Upper lobe of right lung (tissue), 1 donor: ENCODE data around the gene TOM1L2. TPM values are rescaled to one million over a fixed set of nuclear protein-coding genes. Genes with fewer than 3 reads are reported as not detected.

ENCODE experiments used
- ATAC-seq: fragments of 200-7000 bp; cut with Tn5 transposase; one replicate; pipeline ENCODE4 v1.9.1; 2020; ENCODE audit warnings: mild to moderate bottlenecking, moderate library complexity
- DNase-seq: peaks from one replicate; pipeline ENCODE4 v3.0.0-alpha.2; 2020
- H3K27ac ChIP-seq: fragments of 200-600 bp; one replicate; pipeline ENCODE4 v1.8.0; 2022
- H3K27me3 ChIP-seq: fragments of 200-600 bp; one replicate; pipeline ENCODE4 v1.8.0; 2022; ENCODE audit warnings: mild to moderate bottlenecking
- H3K36me3 ChIP-seq: fragments of 200-600 bp; one replicate; pipeline ENCODE4 v1.8.0; 2022
- H3K4me1 ChIP-seq: fragments of 200-600 bp; one replicate; pipeline ENCODE4 v1.8.0; 2022
- H3K4me3 ChIP-seq: fragments of 200-600 bp; one replicate; pipeline ENCODE4 v1.8.0; 2022; ENCODE audit warnings: mild to moderate bottlenecking
- H3K9me3 ChIP-seq: fragments of 200-600 bp; one replicate; pipeline ENCODE4 v1.8.0; 2022
- intact Hi-C: fragments of 100-400 bp; cut with DNase I; formaldehyde crosslinking; loops from one replicate; pipeline ENCODE4 v1.11.0; 2022
- total RNA-seq: library from RNA; stranded (reverse); fragmentation: NEBNext Ultra II Directional; extraction: Animal tissue kit (Norgen Biotek cat#: 25700); gene quantifications from one replicate; pipeline ENCODE4 v1.2.1, GENCODE V29; 2021
- TF ChIP-seq, protein P1 (sequence below): fragments of 200-600 bp; IDR thresholded peaks from one replicate; pipeline ENCODE4 v1.8.0; 2022; ENCODE audit warnings: antibody characterized with exemption
- donor health status: DM: no; HTN: yes; CAD: no; lungs with severe emphysema.

The TOM1L2 gene
- total RNA-seq, 1 donor from 2014 or later, result 76.7 TPM

DNA sequence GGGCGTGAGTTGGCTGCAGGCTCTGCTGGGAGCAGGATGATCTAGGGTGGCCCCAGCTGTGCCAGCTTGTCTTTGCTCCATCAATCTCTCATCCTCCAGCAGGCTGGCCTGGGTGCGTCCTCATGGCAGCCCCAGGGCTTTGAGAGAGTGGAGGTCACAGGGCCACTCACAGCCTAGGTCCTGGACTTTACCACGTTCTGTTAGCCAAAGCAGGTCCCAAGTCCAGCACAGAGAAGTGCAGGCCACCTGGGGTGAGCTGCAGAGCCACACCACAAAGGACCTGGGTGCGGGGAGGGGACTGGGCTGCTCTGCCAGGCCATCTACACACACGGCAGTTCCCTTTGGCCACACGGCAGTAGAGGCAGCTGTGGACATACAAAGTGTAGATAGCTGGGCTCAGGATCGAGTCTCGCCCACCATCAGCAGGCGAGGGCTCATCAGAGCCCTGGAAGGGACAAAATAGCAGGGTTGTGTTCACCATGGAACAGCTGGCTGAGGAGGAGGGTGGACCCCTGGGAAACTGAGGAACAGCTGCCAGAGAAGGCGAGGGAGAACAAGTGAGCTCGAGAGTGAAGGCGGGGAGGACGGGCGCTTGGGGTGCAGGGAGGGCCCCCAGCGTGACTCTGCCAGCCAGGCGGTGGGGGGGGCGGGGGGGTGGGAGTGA, 165.5 kb downstream of the TOM1L2 start:
- DNase-seq, result no peak
- Histone ChIP-seq H3K4me3 (no peak overlapping the region), H3K4me1 (peaks cover 1% of the 10 kb centered on the region), H3K27ac (no peak overlapping the region), H3K27me3 (no peaks in the 10 kb centered on the region), H3K36me3 (peaks cover 16% of the 10 kb centered on the region), H3K9me3 (no peaks in the 10 kb centered on the region)
- intact Hi-C loops, result no loop called here
- no peak for ATAC-seq
- TF ChIP-seq, protein P1, sequence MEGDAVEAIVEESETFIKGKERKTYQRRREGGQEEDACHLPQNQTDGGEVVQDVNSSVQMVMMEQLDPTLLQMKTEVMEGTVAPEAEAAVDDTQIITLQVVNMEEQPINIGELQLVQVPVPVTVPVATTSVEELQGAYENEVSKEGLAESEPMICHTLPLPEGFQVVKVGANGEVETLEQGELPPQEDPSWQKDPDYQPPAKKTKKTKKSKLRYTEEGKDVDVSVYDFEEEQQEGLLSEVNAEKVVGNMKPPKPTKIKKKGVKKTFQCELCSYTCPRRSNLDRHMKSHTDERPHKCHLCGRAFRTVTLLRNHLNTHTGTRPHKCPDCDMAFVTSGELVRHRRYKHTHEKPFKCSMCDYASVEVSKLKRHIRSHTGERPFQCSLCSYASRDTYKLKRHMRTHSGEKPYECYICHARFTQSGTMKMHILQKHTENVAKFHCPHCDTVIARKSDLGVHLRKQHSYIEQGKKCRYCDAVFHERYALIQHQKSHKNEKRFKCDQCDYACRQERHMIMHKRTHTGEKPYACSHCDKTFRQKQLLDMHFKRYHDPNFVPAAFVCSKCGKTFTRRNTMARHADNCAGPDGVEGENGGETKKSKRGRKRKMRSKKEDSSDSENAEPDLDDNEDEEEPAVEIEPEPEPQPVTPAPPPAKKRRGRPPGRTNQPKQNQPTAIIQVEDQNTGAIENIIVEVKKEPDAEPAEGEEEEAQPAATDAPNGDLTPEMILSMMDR, result no peak

DNA sequence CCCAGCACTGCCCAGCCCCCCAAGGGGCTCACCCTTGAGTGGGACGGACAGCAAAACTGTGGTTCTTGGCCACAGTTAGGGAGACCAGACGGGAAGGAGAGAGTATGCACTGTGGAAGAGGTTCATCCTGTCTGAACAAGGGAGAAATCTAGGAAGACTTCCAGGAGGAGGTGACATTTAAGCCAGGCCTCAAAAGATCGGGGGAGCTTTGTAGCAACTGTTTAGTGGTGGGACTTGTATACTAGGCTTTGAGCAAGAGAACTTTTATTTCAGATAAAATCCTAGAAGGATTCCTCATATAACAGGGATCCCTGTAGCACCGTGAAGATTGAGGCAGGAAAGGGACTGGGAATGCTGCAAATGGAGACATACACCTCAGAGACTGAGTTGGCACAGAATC, 166.2 kb downstream of the TOM1L2 start:
- DNase-seq, result no peak
- TF ChIP-seq, protein P1, result no peak
- peaks cover 16% of the 10 kb centered on the region for H3K36me3 ChIP-seq
- H3K4me3 ChIP-seq, result no peak overlapping the region
- no peak for ATAC-seq
- intact Hi-C loops, result no loop called here
- H3K27me3 ChIP-seq, result no peaks in the 10 kb centered on the region
- H3K27ac ChIP-seq, result no peak overlapping the region
- H3K9me3 ChIP-seq, result no peaks in the 10 kb centered on the region
- H3K4me1 ChIP-seq, result no peaks in the 10 kb centered on the region

DNA sequence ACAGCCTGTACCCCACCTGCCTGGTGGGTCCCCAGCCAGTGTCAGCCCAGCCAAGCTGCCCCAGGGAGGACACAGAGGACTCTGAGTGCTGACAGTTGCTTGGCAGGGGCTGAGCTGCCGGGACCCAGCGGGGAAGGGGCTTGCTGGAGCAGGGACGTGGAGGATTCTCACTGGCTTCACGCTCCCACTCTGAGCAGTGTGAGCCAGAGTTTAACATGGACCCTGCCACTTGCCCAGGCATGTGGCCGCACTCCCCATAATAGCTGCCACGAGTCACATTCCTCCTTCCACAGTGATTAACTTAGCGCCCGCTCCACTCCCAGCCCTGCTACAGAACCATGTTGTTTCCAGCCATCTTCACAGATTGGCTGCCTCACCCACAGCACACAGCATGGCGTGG, 166.6 kb downstream of the TOM1L2 start:
- Histone ChIP-seq H3K4me3 (no peak overlapping the region), H3K9me3 (no peaks in the 10 kb centered on the region), H3K27me3 (no peaks in the 10 kb centered on the region), H3K27ac (no peak overlapping the region), H3K36me3 (peaks cover 16% of the 10 kb centered on the region), H3K4me1 (no peaks in the 10 kb centered on the region)
- TF ChIP-seq, protein P1, result no peak
- ATAC-seq (no peak), DNase-seq (no peak)
- intact Hi-C loops, result no loop called here

DNA sequence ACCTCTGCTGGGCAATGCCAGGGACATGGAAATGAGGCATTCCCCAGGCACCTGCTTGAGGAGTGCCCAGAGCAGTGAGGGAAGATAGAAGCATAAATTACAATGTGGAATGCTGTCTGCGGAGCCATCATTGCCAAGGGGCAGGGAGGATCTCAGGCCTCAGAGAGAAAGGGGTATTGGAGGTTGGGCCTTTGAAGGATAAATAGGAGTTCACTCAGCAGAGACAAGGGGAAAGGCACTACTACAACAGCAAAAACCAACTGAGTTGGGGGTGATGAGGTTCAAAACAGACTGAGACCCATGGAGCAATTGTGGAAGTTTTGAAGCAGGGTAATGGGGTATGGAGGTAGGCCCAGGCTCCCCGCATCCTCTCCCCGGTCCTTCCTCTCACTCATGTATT, 168.2 kb downstream of the TOM1L2 start:
- ATAC-seq (no peak), DNase-seq (no peak)
- Histone ChIP-seq H3K27me3 (no peaks in the 10 kb centered on the region), H3K4me3 (no peak overlapping the region), H3K4me1 (no peaks in the 10 kb centered on the region), H3K27ac (no peak overlapping the region), H3K9me3 (no peaks in the 10 kb centered on the region), H3K36me3 (peaks cover 16% of the 10 kb centered on the region)
- intact Hi-C loops, result no loop called here
- TF ChIP-seq, protein P1, result no peak

DNA sequence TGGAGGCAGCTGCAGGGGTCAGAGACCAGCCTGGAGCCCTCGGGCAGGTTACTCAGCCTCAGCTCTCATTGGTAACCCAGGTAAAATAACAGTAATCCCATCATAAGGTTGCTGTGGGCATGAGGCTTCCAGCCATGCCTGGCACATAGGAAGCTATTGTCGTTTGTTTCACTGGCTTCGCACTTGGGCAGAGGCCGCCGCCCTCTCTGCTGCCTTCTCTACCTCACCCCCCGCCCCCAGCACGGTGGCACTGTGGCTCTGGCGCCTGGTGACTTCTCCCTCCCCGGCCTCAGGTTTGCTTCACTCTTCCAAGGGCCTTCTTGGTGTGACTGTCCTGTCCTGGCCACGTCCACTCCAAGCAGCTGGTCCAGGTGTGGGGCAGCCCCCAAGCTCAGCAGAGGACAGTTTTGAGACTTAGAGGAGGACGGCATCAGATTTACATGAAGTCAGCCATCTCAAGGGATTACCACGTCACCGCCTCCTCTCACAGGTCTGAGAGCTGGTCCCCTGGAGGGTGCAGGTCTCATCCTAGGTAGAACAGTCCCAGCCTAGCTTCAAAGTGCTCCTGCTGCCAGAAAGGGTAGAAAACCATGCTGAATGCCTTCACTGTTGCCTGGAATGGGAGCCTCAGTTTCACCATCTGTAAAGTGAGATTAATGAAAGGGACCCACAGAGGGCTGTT, 170.3 kb downstream of the TOM1L2 start:
- no peak overlapping the region for H3K4me3 ChIP-seq
- H3K36me3 ChIP-seq, result peaks cover 32% of the 10 kb centered on the region
- no peak for DNase-seq
- no peaks in the 10 kb centered on the region for H3K4me1 ChIP-seq
- intact Hi-C loops, result no loop called here
- TF ChIP-seq, protein P1, result no peak
- no peaks in the 10 kb centered on the region for H3K9me3 ChIP-seq
- H3K27me3 ChIP-seq, result no peaks in the 10 kb centered on the region
- ATAC-seq, result no peak
- no peak overlapping the region for H3K27ac ChIP-seq
